ENCODE results near the gene CD300LG. TPM values are rescaled to one million over a fixed set of nuclear protein-coding genes. Genes with fewer than 3 reads are reported as not detected.
"Not testable (repeated sequence)": the region's sequence is repeated elsewhere in the genome, so short reads cannot be mapped to it uniquely, and the experiment has no call there.

Gene CD300LG, protein sequence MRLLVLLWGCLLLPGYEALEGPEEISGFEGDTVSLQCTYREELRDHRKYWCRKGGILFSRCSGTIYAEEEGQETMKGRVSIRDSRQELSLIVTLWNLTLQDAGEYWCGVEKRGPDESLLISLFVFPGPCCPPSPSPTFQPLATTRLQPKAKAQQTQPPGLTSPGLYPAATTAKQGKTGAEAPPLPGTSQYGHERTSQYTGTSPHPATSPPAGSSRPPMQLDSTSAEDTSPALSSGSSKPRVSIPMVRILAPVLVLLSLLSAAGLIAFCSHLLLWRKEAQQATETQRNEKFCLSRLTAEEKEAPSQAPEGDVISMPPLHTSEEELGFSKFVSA
- polyA plus RNA-seq (2013, experiment 1 of 2): not detected
- polyA plus RNA-seq (2013, experiment 2 of 2): not detected

DNA sequence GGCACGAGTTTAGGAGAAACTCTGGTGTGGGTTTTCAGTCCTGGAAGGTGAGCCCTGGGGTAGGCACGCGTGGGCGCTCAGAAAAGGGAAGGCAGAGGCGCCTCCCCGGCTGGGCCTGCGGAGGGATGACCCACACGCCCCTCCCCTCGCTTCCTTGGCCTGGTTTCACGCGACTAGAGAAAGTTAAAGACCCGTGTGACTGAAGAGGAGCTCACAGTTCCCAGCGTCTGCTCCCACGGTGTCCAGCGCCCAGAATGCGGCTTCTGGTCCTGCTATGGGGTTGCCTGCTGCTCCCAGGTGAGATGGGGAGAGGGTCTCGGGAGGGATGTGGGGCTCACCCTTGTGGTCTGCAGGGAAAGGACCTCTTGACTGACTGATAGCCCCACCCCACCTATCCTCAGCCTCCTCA lies at the start of gene CD300LG:
Gene CD300LG, plus strand, starts transcription at position 214 of the 409 bp plus-strand sequence. Its CDS starts 41 bp downstream, at position 255.
- H3K9ac ChIP-seq (ENCODE audit: low read depth, low read length): no peak within 1 kb of the TSS
- peaks cover 6% of the 10 kb centered on the region; the same call in 1 of the 2 replicates for H3K27me3 ChIP-seq (ENCODE audit: insufficient read depth, low read length)
- peaks cover 12% of the 10 kb centered on the region for H3K4me1 ChIP-seq (ENCODE audit: insufficient read depth, low read length)
- H3K9me3 ChIP-seq (ENCODE audit: insufficient read depth, low read depth, low read length): no peaks in the 10 kb centered on the region
- no peak within 1 kb of the TSS for H3K27ac ChIP-seq (ENCODE audit: low read depth, low read length)
- no peaks in the 10 kb centered on the region for H3K36me3 ChIP-seq (ENCODE audit: insufficient read depth, low read length)
- peak within 1 kb of the TSS; percentile 17; the same call in 1 of the 2 replicates for H3K4me3 ChIP-seq (ENCODE audit: low read length)
- 51% methylated on average over 17 of the region's 17 CpGs for WGBS

GRCh38 chr17:43798024-43798423 lies 49.0 kb upstream of the CD300LG start:
- H3K27me3 ChIP-seq (ENCODE audit: insufficient read depth, low read length); H3K9ac ChIP-seq (ENCODE audit: low read depth, low read length); H3K27ac ChIP-seq (ENCODE audit: low read depth, low read length); H3K4me3 ChIP-seq (ENCODE audit: low read length); H3K36me3 ChIP-seq (ENCODE audit: insufficient read depth, low read length); H3K9me3 ChIP-seq (ENCODE audit: insufficient read depth, low read depth, low read length): not testable (repeated sequence)
- peaks cover 17% of the 10 kb centered on the region for H3K4me1 ChIP-seq (ENCODE audit: insufficient read depth, low read length)
- WGBS: 83% methylated on average over 9 of the region's 9 CpGs

DNA sequence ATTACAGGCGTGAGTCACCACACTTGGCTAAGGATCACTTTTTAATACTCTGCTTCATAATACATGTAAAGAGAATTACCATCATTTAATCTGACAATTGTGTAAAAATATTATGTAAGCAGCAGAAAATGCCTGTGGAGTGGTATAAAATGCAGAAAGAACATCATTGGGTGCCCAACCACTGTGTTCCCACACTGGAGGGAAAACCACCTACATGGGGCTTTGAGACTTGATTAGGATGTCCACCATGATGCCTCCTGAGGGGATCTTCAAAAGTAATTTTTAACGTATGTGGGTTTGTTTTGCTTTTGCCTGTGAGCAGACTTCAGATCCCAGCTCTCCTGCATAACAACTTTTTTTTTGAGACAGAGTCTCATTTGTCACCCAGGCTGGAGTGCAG lies 47.9 kb upstream of the CD300LG start:
- Histone ChIP-seq H3K36me3 (ENCODE audit: insufficient read depth, low read length) (no peaks in the 10 kb centered on the region), H3K9ac (ENCODE audit: low read depth, low read length) (no peak overlapping the region), H3K4me1 (ENCODE audit: insufficient read depth, low read length) (peaks cover 27% of the 10 kb centered on the region), H3K27me3 (ENCODE audit: insufficient read depth, low read length) (no peaks in the 10 kb centered on the region), H3K27ac (ENCODE audit: low read depth, low read length) (no peak overlapping the region), H3K9me3 (ENCODE audit: insufficient read depth, low read depth, low read length) (peaks cover 4% of the 10 kb centered on the region; the same call in 1 of the 2 replicates), H3K4me3 (ENCODE audit: low read length) (no peak overlapping the region)
- 97% methylated on average over 2 of the region's 2 CpGs for WGBS

GRCh38 chr17:43800736-43801135 lies 46.2 kb upstream of the CD300LG start:
- Histone ChIP-seq H3K27me3 (ENCODE audit: insufficient read depth, low read length) (no peaks in the 10 kb centered on the region), H3K27ac (ENCODE audit: low read depth, low read length) (no peak overlapping the region), H3K9ac (ENCODE audit: low read depth, low read length) (no peak overlapping the region), H3K36me3 (ENCODE audit: insufficient read depth, low read length) (no peaks in the 10 kb centered on the region), H3K4me3 (ENCODE audit: low read length) (no peak overlapping the region), H3K4me1 (ENCODE audit: insufficient read depth, low read length) (peaks cover 37% of the 10 kb centered on the region), H3K9me3 (ENCODE audit: insufficient read depth, low read depth, low read length) (peaks cover 4% of the 10 kb centered on the region; the same call in 1 of the 2 replicates)
- WGBS: 93% methylated on average over 3 of the region's 3 CpGs

DNA sequence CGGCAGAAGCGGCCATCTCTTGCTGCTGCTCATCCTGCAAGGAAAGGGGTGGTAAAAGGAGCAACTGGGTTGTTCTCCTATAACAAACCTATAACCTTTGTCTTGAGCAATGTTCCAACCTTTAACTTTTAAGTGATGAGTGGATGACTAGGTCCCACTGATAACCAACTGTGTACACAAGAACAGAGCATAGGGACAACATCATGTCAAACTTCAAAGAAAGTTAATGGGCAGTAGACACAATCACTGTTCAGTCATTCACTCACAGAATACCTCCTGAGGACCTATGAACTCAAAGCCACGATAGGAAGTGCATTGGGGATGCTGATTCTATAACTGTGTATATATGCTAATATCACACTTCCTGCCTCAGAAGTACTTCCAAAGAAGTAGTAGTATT lies 45.1 kb upstream of the CD300LG start:
- Histone ChIP-seq H3K4me3 (ENCODE audit: low read length) (no peak overlapping the region), H3K9me3 (ENCODE audit: insufficient read depth, low read depth, low read length) (peaks cover 4% of the 10 kb centered on the region; the same call in 1 of the 2 replicates), H3K27ac (ENCODE audit: low read depth, low read length) (no peak overlapping the region), H3K27me3 (ENCODE audit: insufficient read depth, low read length) (no peaks in the 10 kb centered on the region), H3K36me3 (ENCODE audit: insufficient read depth, low read length) (no peaks in the 10 kb centered on the region), H3K4me1 (ENCODE audit: insufficient read depth, low read length) (peaks cover 37% of the 10 kb centered on the region), H3K9ac (ENCODE audit: low read depth, low read length) (no peak overlapping the region)
- 96% methylated on average over 2 of the region's 3 CpGs for WGBS

DNA sequence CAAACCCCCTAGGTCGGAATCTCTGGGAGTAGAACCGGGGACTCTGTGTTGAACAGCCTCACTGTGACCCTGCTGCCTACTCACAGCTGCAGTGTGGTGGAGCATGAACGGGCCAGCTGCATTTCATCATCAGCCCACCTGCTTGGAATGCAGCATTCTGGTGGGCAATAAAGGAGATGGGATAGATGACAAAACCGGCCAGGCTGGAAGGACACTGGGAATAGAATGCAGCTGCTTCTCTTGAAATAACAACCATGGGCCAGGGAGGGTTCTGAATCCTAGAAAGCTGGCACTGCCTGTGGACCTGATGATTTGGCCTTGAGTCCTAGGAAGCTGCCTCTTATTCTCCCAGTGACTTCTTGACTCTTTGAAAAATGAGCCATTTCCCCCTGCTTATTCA lies 43.2 kb upstream of the CD300LG start:
- WGBS: 50% methylated on average over 4 of the region's 4 CpGs
- Histone ChIP-seq H3K27ac (ENCODE audit: low read depth, low read length) (peak overlapping the region; percentile 62; the same call in 1 of the 2 replicates), H3K27me3 (ENCODE audit: insufficient read depth, low read length) (no peaks in the 10 kb centered on the region), H3K9me3 (ENCODE audit: insufficient read depth, low read depth, low read length) (no peaks in the 10 kb centered on the region), H3K9ac (ENCODE audit: low read depth, low read length) (0 out of 2 replicates have a peak overlapping the region, but pooled peaks have one; percentile 7), H3K4me3 (ENCODE audit: low read length) (no peak overlapping the region), H3K4me1 (ENCODE audit: insufficient read depth, low read length) (peaks cover 37% of the 10 kb centered on the region), H3K36me3 (ENCODE audit: insufficient read depth, low read length) (0 out of 2 replicates have a peak, but pooled peaks cover 5% of the 10 kb centered on the region)

DNA sequence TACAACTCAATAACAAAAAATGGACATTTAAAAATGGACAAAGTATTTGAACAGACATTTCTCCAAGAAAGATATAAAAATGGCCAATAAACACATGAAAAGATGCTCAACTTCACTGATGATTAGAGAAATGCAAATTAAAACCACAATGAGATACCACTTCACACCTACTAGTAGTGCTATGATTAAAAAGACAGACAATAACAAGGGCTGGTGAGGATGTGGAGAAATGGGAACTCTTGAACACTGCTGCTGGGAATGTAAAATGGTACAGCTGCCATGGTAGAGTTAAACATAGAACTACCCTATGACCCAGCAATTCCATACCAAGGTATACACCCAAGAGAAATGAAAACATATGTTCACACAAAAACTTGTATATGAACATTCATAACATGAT lies 41.9 kb upstream of the CD300LG start:
- no peaks in the 10 kb centered on the region for H3K9me3 ChIP-seq (ENCODE audit: insufficient read depth, low read depth, low read length)
- no peak overlapping the region for H3K27ac ChIP-seq (ENCODE audit: low read depth, low read length)
- H3K4me3 ChIP-seq (ENCODE audit: low read length): no peak overlapping the region
- 0 out of 2 replicates have a peak, but pooled peaks cover 5% of the 10 kb centered on the region for H3K36me3 ChIP-seq (ENCODE audit: insufficient read depth, low read length)
- peaks cover 37% of the 10 kb centered on the region for H3K4me1 ChIP-seq (ENCODE audit: insufficient read depth, low read length)
- no peak overlapping the region for H3K9ac ChIP-seq (ENCODE audit: low read depth, low read length)
- no peaks in the 10 kb centered on the region for H3K27me3 ChIP-seq (ENCODE audit: insufficient read depth, low read length)

- 96% methylated on average over 4 of the region's 4 CpGs for WGBS
- Histone ChIP-seq H3K27ac (ENCODE audit: low read depth, low read length) (no peak overlapping the region), H3K9me3 (ENCODE audit: insufficient read depth, low read depth, low read length) (no peaks in the 10 kb centered on the region), H3K27me3 (ENCODE audit: insufficient read depth, low read length) (no peaks in the 10 kb centered on the region), H3K4me3 (ENCODE audit: low read length) (no peak overlapping the region), H3K4me1 (ENCODE audit: insufficient read depth, low read length) (peaks cover 26% of the 10 kb centered on the region), H3K36me3 (ENCODE audit: insufficient read depth, low read length) (0 out of 2 replicates have a peak, but pooled peaks cover 6% of the 10 kb centered on the region), H3K9ac (ENCODE audit: low read depth, low read length) (no peak overlapping the region)
Observed at GRCh38 chr17:43808076-43808475, 38.9 kb upstream of the CD300LG start.

DNA sequence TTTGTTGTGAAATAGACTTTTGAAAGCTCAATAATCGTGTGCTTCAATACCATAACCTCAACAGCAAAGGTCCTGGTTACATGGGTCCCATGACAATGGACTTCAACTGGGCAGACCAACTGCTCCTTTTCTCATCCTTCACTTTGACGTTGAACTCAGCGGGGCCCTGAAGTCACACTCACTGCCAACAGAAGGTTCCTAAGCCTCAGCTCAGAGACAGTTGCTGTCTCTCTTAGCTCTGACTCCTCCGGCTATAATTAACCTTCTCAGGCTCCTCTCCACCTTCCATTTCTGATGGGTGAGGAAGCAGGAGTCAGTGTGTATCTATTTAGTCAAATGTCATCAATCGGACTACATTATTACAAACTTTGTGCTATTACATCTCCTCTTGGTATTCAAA lies 37.9 kb upstream of the CD300LG start:
- Histone ChIP-seq H3K4me3 (ENCODE audit: low read length) (no peak overlapping the region), H3K27me3 (ENCODE audit: insufficient read depth, low read length) (no peaks in the 10 kb centered on the region), H3K9ac (ENCODE audit: low read depth, low read length) (no peak overlapping the region), H3K36me3 (ENCODE audit: insufficient read depth, low read length) (0 out of 2 replicates have a peak, but pooled peaks cover 8% of the 10 kb centered on the region), H3K27ac (ENCODE audit: low read depth, low read length) (no peak overlapping the region), H3K9me3 (ENCODE audit: insufficient read depth, low read depth, low read length) (no peaks in the 10 kb centered on the region), H3K4me1 (ENCODE audit: insufficient read depth, low read length) (peaks cover 16% of the 10 kb centered on the region)
- WGBS: 97% methylated on average over 4 of the region's 5 CpGs

DNA sequence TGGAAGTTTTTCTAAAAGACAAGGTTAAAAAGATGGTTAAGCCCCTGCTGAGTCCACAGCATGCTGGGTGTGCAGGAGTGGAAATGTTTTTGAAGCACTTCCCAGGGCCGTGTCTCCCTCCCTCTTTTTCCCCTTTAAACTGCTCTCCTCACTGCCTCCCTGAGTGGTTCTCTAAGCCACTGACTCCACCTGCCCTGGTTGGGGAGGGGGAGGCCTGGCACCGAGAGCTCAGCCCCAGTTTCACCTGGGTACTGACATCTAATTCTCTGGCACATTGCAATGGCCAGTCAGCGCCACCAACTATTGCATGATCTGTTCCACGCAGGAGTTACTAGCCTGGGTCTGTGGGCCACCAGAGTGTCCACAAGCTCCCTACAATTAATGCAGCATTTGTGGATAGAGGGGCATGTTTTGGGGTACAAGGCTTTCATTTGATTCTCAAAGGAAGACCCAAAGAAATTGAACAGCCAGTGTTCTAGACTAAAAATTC lies 36.7 kb upstream of the CD300LG start:
- WGBS: 90% methylated on average over 4 of the region's 4 CpGs
- Histone ChIP-seq H3K4me1 (ENCODE audit: insufficient read depth, low read length) (peaks cover 6% of the 10 kb centered on the region; the same call in 1 of the 2 replicates), H3K27me3 (ENCODE audit: insufficient read depth, low read length) (no peaks in the 10 kb centered on the region), H3K9ac (ENCODE audit: low read depth, low read length) (no peak overlapping the region), H3K36me3 (ENCODE audit: insufficient read depth, low read length) (0 out of 2 replicates have a peak, but pooled peaks cover 8% of the 10 kb centered on the region), H3K4me3 (ENCODE audit: low read length) (no peak overlapping the region), H3K9me3 (ENCODE audit: insufficient read depth, low read depth, low read length) (no peaks in the 10 kb centered on the region), H3K27ac (ENCODE audit: low read depth, low read length) (no peak overlapping the region)

- no peak overlapping the region for H3K9ac ChIP-seq (ENCODE audit: low read depth, low read length)
- 0 out of 2 replicates have a peak, but pooled peaks cover 8% of the 10 kb centered on the region for H3K36me3 ChIP-seq (ENCODE audit: insufficient read depth, low read length)
- H3K4me3 ChIP-seq (ENCODE audit: low read length): no peak overlapping the region
- 61% methylated on average over 5 of the region's 5 CpGs for WGBS
- no peak overlapping the region for H3K27ac ChIP-seq (ENCODE audit: low read depth, low read length)
- H3K27me3 ChIP-seq (ENCODE audit: insufficient read depth, low read length): no peaks in the 10 kb centered on the region
- peaks cover 6% of the 10 kb centered on the region; the same call in 1 of the 2 replicates for H3K4me1 ChIP-seq (ENCODE audit: insufficient read depth, low read length)
- no peaks in the 10 kb centered on the region for H3K9me3 ChIP-seq (ENCODE audit: insufficient read depth, low read depth, low read length)
Observed at GRCh38 chr17:43810823-43811222, 36.2 kb upstream of the CD300LG start.

Measured in HUES64 (cell line).